ENCODE results near the gene DCLK1.

DNA sequence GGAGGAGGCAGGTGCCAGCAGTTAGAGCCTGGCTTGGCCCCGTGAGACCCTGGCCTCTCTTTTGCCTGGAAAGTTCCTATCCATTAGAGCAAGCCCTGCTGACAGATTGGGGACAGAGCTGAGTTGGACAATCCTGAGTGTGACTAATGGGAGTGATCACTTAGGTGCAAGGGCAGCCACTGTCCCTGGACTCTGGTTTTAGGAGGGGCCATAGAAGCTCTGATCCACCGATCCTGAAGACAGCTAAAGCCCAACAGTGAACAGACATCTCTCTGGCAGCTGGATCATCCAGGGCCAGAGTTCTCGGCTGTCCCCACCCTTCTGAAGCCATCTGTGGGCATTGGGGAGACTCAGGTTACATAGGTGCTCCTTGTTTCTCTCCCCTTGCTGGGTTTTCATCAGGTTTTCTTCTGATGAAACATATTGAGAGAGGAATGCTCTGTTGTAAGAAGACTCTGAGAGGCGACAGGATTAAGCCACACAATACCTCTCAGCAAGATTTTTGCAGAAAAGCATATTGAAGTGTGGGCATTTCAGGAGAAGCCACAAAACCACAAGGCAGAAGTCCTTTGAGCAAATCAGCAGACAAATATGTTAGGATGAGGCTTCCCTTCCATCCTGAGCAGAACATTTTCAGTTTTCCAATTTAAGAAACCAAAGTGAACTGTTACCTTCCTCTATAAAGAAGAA is 366.7 kb downstream of the DCLK1 start:
- TF ChIP-seq POLR2A (IDR thresholded peaks at IDR 0.05): no peak
- TF ChIP-seq, protein P1, sequence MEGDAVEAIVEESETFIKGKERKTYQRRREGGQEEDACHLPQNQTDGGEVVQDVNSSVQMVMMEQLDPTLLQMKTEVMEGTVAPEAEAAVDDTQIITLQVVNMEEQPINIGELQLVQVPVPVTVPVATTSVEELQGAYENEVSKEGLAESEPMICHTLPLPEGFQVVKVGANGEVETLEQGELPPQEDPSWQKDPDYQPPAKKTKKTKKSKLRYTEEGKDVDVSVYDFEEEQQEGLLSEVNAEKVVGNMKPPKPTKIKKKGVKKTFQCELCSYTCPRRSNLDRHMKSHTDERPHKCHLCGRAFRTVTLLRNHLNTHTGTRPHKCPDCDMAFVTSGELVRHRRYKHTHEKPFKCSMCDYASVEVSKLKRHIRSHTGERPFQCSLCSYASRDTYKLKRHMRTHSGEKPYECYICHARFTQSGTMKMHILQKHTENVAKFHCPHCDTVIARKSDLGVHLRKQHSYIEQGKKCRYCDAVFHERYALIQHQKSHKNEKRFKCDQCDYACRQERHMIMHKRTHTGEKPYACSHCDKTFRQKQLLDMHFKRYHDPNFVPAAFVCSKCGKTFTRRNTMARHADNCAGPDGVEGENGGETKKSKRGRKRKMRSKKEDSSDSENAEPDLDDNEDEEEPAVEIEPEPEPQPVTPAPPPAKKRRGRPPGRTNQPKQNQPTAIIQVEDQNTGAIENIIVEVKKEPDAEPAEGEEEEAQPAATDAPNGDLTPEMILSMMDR (IDR thresholded peaks at IDR 0.05): no peak
